Activated CD8-positive, alpha-beta memory T cell treated with anti-CD3 and anti-CD28 coated beads, Interleukin-2, amount 50 U/mL, for 24 hours (primary cell): ENCODE results near the gene EMC1.
A peak's percentile ranks its signal among the peaks of the same experiment; 100 is the strongest.
"Not testable (repeated sequence)": the region's sequence is repeated elsewhere in the genome, so short reads cannot be mapped to it uniquely, and the experiment has no call there.

Source experiments
- DNase-seq: peaks from one replicate; pipeline ENCODE4 v3.0.0-alpha.2; 2020; ENCODE audit errors: extremely low read depth

Gene EMC1

DNA sequence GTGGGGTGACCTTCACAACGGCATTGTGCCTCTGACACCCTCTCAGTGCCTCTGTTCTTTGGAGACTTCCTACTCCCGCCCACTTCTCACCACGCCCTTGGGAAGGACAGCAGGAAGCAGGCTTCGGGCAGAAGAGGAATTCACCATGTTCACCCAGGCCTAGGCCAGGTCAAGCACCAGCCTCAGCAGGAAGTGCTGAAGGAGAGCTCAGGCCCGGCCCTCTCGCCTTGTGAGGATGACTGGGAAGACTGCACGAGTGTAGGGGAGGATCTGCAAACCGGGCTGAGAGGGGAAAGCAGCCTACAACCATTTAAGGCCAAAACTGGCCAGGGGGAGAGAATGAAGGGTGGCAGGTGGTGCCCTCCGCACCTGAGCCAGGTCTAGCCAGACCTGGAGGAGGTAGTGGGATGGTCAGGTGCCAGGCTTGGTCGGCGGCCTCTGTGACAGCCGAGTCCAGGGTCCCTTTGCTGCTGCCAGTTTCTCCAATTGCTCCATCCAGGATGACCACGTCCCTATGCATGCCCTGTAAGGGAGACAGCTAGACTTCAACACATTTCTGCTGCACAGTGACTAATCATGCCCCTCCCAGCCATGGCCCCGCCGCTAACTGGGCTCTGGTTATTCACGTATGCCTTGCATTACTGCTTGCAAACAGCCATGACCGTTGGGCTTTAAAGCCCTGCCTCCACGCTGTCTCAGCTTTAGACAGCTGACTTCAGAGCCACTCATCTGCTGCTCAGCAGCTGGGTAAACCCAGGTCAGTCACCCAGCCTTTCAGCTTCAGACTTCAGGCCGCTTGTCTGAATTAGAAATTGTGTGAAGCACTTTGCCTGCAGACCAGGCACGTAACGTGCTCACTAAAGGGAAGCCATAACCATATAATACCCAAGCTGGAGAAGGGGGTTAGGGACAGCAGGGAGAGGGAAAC lies 9.2 kb upstream of the EMC1 start:
- no peak for DNase-seq

DNA sequence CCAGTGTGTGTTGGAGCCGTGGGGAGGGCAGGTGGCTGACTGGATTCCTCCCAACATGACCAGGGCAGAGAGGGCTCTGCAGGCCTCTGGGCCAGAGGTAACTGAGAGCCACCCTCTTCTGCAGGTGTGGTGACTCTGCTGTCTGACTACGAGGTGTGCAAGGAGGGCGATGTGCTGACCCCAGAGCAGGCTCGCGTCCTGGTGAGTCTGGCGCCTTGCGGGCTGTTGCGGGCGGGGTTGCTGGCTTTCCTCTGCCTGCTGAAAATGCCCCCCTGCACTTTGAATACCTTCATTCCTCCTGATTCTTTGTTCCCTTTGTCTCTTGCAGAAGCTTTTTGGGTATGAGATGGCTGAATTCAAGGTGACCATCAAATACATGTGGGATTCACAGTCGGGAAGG lies 7.0 kb upstream of the EMC1 start:
- DNase-seq, result no peak

DNA sequence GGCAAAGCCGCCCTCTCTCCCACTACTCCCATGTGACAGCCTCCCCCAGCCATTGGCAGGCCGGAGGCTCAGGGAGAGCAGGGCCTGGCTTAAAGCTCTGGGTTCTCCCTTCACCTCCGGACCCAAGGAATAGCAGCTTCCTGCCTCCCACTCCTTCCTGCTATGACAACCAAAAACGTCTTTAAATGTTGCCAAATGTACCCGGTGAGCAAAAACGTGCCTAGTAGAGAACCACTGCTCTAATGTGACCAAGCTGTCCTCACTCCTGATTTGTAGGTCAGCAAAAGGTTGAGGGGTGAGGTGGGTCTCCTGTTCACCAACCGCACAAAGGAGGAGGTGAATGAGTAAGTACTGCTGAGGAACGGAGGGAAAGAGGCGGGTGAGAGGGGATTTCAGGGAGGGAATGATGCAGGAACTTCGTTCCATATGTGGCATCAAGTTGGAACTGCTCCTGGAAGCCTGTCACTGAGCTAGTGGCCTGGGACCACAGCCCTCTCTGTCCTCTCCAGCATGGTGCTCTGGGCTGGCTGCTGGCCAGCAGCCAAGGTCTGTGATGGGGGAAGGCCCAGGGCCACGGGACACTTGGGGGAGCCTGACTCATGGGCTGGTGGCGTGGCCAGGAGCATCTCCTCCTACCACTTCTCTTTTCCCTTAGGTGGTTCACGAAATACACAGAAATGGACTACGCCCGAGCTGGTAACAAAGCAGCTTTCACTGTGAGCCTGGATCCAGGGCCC lies 6.0 kb upstream of the EMC1 start:
- DNase-seq, result no peak

DNA sequence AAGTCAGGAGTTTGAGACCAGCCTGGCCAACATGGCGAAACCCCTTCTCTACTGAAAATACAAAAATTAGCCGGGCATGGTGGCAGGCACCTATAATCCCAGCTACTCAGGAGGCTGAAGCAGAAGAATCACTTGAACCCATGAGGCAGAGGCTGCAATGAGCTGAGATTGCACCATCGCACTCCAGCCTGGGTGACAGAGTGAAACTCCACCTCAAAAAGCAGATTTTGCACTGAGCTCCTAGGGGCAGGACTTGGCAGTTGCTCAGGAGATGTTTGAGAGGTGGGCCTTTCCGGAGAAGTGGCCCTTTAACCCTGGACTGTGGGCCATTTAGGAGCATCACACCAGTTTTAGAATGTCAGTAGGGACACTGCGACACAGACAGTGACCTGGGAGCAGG lies 5.0 kb upstream of the EMC1 start:
- DNase-seq, result not testable (repeated sequence)

DNA sequence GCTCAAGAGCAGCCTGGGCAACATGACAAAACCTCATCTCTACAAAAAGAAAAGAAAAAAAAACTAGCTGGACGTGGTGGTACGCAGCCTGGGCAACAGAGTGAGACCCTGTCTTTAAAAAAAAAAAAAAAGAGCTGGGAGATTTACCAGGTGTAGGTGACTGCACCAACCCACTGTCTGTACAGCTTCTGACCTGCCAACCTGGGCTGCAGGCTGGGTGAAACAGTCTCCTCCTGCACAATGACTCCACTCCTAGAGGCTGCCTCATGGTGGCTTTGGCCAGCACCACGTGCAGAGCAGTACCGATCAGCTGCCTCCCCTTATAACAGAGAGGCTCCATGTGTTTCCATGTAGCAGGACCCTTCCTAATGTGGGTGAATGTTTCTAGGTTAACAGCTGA lies 4.0 kb upstream of the EMC1 start:
- no peak for DNase-seq

DNA sequence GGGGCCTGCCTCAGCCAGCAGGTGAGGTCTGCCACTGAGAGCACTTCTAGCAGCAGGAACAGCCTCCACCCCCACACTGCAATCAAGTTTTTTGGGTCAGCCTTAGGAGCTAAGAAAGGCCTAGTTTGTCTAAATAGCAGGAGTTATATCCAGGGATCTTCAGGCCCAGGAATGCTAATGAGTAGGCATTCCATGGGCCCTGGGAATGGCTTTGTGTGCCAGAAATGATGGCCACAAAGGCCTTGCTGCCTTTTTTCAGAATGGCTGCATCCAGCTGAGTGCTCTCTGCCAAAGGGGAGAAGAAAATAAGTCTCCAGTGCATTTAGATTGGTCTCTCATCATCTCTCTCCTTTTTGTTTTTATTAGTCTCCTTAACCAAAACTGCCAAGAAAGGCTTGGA lies 3.1 kb upstream of the EMC1 start:
- no peak for DNase-seq

DNA sequence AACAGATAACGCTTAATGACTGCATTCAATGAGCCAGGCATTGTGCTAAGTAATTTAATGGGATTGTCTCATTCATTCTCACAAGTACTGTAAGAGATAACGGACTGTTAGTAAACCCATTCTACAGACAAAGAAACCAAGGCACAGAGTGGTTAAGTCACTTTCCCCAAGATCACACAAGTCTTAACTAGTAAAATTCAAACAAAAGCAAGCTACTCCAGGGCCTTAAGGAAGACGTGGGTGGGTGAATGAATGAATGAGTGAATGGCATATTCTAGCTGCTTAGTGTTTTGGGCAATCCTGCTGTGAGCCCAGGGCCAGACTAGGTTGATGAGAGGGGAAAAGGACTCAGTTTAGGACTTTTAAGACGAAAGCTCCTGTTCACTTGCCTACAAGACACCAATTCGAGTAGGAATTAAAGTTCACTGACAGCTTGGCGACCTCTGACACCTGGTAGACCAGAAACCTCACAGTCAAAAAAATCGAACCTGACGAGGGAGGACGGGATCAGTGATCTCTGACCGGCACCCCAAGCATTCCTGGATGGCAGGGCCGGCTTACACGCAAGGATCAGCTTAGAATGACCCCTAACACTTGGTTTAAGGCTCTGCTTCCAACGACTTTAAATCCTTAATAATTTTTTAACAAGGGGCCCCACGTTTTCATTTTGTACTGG lies 557 bp downstream of the EMC1 start:
- no peak for DNase-seq

DNA sequence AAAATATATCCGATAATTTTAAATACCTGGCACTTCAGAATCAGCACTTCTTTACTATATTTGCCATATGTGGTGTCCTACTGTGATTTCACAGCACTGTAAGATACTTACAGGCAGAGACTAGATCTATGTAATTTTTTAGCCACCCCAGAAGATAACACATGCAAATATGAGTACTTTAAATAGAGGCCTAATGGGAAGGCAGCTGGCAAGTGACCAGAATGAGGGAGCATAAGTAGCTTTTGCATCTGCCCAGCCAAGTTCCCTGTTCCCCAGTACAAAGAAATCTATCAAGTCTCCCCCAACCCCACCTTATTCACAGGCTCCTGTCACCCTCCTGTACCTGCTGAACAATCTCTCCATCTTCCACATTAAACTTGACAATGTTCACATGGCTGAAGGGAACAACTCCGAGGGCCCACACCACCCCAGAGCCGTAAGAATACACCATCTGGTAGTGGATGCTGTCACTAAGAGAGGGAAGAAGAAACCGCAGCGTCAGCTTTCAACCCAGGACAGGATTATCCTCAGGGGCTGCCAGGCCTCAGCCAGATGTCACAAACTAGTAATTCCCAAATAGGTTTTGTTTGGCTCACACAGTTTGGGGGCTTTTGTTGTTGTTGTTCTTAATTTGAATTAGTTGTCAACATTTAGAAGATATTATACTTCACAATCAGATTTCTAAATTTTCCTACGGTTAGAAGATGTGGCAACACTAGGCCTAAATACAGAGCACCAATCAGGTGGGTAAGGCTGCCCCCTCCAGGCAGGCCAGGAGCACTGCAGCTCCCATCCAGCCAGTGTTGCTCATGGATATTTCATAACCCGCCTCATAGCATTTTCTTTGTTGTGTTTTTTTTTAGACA lies 10.4 kb downstream of the EMC1 start:
- DNase-seq, result peak; percentile 28

DNA sequence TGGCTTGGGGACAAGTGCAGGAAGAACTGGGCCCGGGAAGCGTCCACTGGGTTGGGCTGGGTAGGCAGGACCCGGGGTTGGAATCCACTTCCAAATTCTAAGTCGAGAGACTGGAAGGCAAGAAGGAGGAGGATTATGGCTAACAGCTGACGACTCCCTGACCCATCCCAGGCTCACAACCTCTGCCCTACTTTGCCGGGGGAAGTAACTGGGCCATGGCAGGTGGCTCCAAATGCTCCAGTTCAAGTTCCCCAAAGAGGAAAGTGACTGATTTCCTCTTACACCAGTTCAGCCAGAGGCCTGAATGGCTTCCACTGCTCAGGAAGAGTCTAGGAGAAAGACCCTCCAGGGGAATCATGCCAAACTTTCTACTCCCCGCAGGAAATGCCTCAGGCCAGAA lies 11.4 kb downstream of the EMC1 start:
- no peak for DNase-seq

DNA sequence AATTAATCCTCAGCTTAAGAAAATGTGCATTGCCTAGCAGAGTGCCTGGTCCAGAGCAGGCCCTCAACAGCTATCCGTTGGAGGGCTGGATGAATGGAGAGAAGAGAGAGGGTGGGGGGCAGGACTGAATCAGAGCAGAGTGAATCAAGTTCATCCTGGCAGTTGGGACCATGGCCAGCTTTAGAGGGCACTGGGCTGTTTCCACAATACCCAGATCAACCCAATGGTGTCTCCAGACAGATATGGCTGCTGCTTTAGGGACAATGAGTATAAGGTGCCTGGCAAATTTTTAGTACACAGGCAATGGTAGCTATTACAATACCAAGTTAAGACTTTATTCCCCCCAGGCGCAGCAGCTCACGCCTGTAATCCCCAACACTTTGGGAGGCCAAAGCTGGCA lies 17.1 kb downstream of the EMC1 start:
- DNase-seq, result no peak

DNA sequence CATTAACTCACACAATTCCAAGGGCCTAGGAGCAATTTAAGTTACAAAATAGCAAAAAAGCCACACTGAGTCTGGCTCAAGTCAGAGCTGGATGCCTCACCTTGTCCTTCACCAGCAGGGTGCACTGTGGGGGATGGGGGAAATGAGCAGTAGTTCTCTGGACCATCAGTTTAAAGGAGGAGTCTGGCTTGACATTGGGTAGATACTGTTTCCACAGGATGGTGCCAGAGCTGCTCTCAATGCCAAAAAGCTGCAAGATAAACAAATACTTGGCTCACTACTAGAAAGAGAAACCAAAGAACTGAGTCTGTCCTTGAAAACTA lies 18.8 kb downstream of the EMC1 start:
- DNase-seq, result no peak

DNA sequence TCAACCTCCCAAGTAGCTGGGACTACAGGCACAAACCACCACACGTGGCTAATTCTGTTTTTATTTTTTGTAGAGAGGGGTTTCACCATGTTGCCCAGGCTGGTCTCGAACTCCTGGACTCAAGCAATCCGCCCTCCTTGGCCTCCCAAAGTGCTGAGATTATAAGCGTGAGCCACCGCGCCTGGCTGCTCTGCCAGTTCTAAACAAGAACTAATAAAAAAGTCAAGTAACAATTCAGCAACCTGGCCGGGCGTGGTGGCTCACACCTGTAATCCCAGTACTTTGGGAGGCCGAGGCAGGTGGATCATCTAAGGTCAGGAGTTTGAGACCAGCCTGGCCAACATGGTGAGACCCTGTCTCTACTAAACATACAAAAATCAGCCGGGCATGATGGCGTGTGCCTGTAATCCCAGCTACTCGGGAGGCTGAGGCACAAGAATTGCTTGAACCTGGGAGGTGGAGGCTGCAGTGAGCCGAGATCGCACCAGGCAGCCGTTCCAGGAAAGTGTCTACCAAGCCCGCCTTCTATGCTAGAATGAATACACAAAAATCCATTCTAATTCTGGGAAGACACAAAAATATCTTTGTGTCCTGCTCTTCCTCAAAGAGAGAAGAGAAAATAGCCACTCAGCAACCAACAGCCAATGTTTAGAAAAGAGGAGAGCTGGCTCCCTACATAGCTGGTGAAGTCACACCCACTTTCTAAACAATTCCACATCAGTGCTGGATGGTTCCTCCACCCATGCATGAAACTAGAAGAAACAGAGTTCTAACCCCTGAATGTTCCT lies 19.4 kb downstream of the EMC1 start:
- DNase-seq, result not testable (repeated sequence)

DNA sequence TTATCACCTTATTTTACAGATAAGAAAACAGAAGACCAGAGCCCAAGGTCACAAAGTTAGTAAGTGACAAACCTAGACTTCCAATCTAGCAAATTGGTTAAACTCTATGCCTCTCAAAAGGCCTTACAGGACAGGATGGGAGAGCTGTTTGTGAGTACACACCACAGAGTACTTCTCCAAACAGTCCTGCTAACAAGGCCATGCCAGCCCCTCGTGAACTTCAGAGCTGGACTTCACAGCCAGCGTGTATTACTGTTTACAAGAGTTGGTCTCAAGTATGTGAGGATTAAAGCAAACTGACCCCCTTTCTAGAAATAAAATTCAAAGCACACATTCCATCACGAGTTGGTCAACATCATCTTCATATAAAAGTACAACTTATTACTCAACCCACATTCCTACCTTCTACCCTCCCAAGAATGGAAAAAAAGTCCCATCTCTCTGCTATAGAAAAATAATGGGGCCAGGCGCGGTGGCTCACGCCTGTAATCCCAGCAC lies 21.4 kb downstream of the EMC1 start:
- no peak for DNase-seq

DNA sequence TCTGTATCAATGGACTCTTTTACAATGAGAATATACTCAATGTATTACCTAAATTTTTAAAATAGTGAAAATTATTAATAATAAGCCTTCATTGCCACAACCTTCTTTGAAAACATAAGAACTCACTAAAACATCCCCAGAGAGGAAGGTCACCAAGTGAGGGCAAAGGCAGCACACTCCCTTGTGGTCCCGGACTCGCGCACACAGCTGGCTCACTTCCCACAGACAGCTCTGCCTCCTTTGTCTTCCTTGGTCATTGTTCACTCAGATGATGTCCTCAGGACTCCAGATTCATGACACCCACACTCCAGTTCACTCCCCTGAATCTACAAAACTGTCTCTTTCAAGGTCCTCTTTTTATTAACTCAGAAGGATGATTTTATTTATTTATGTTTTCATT lies 22.1 kb downstream of the EMC1 start:
- no peak for DNase-seq

DNA sequence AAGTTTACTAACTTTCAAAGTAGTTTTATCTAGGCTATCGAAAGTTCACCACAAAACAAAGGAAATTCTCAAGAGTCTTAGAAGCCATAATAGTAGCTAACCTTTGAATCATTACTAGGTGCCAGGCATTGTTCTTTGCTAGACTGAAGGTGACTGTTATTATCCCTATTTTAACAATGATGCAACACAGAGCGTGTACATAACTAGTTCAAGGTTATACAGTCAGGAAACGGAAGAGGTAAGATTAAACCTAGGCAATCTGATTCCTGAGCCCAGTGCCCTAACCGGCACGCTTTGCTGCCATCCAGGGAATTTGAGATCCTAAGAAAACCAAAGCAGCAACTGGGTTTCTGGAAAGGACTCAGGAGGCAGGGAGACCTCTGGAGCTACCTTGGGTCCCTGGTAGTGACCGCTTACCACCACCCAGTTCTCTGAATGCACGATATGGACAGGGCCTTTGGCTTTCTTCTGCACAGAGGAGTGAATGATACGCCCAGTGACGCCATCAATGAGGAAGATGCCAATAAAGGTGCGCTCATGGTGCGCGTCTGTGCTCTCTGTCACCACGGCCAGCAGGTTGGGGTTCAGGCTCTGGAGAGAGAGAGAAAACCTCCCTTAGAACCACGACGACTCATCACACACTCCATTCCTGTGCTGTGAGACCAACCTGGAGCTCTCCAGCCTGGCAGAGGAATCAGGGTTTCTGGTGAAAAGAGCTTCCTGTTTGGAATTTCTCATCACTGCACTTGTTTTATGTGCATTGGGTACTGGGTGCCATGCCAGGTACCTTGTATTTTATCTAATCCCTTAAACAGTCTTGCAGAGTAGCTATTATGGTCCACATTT lies 28.1 kb downstream of the EMC1 start:
- no peak for DNase-seq

DNA sequence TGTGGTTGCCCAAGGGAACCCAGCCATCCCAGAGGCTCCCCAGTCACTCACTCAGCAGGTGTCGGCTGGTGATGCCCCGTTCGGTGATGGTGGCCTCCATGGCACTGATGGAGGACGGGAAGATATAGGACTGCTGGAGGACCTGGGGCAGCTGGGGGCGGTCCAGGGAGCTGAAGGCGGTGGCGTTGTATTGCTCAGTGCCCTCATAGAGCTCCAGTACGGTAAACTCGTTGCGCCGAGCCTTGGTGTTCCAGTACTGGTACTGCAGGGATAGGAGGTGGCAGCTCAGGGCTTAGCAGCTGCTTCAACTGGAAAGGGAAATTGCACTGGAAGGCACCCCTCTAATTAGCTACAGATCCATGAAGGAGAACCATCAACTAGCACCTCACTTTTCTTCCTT lies 28.8 kb downstream of the EMC1 start:
- DNase-seq, result no peak

DNA sequence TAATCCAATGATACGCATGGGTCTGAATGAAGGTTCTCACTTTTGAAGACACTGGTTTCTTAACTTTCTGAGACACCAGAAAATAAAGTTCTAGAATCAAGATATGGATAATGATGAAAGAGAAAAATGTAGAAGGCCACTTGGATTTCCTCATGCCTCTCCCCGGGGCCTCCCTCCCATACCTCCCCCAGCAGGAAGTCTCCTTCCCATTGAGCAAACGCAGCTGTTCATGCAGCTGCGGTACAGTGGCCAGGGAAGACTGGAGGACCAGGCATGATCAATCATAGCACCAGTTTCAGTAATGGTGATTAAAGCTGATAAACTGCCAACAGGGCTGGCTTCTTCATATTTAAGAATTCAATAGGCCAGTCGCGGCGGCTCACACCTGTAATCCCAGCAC lies 30.3 kb downstream of the EMC1 start:
- DNase-seq, result no peak

DNA sequence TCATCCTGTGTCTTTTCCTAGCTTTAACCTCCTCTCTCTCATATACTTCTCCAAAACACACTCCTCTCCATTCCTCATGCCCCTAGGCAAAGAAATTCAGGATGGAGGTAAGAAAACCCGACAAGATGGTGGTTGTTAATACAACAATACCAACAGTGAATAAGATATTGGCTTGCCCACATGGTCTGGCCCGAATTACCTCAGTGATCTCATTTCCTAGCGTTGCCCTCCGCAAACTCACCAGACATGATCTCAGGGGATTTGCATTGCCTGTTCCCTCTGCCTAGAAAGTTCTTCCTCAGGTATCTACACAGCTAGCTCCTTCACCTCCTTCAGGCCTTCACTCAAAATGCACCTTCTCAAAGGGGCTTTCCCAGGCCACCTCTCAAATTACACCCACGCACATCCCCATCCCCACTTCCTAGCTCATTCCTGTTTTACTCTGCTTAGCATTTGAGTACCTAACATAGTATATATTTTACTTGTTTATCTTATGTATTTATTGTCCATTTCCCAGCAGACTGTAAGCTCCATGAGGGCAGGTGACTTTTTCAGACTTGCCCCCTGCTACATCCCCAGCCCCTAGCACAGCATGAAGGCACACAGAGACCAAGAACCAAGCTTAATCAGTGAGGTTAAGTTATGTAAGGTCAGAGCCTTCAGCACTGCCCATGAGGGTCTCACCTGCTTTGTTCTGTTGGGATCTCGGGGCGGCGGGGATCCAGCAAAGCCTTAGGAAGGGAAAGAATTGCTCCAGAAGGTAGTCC lies 31.1 kb downstream of the EMC1 start:
- no peak for DNase-seq

DNA sequence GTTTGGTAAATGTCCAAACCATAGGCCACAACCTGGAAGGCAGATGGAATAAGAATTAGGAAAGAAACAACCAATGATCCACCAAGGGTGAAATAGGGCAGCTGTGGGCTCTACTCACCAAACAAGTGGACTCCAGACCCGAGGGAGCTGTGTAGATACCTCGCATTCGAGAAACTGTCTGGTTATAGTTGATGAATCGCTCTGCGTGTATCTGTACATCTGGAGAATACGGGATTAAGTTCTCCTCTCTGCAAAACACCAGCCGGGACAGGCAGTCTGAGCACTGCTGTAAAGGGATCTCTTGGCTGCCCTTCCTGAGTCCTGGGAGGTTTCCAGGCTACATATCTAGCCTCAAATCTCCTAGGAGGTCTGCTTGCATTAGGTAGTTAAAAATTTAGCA lies 31.9 kb downstream of the EMC1 start:
- no peak for DNase-seq
